HG02970 (cell line): ENCODE measurements around the gene PALMD.

Experiments used
- ATAC-seq: cut with Tn5 transposase; IDR thresholded peaks from one replicate; pipeline ENCODE4 v1.9.1; 2021; ENCODE audit warnings: mild to moderate bottlenecking, moderate library complexity, moderate number of reproducible peaks; ENCODE audit not compliant: unreplicated experiment, low FRiP score

PALMD gene

GRCh38 chr1:99737016-99737415, 91.1 kb downstream of the PALMD start:
- ATAC-seq: no peak

- no peak for ATAC-seq
Observed at GRCh38 chr1:99738858-99739465, 93.0 kb downstream of the PALMD start.

DNA sequence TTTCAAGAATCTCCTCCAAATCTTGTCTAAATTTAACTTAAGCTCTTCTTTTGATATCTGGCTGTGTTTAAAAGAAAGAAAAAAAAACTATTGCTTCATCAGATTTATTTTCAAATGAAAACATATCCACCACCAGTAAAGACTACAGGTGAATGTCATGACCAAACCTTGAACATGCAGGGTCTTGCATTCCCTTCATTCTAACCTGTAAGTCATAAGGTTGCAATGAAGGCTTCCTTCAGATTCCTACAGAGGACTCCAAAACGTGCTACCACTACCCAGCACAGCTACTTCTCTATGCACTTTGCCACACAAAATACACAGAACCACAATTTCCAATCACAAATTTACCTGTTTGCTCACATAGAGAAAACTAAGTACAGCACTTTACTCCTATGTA, 94.2 kb downstream of the PALMD start:
- no peak for ATAC-seq
